Measurements from ENCODE around the gene CCRL2.

The CCRL2 gene, protein sequence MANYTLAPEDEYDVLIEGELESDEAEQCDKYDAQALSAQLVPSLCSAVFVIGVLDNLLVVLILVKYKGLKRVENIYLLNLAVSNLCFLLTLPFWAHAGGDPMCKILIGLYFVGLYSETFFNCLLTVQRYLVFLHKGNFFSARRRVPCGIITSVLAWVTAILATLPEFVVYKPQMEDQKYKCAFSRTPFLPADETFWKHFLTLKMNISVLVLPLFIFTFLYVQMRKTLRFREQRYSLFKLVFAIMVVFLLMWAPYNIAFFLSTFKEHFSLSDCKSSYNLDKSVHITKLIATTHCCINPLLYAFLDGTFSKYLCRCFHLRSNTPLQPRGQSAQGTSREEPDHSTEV

DNA sequence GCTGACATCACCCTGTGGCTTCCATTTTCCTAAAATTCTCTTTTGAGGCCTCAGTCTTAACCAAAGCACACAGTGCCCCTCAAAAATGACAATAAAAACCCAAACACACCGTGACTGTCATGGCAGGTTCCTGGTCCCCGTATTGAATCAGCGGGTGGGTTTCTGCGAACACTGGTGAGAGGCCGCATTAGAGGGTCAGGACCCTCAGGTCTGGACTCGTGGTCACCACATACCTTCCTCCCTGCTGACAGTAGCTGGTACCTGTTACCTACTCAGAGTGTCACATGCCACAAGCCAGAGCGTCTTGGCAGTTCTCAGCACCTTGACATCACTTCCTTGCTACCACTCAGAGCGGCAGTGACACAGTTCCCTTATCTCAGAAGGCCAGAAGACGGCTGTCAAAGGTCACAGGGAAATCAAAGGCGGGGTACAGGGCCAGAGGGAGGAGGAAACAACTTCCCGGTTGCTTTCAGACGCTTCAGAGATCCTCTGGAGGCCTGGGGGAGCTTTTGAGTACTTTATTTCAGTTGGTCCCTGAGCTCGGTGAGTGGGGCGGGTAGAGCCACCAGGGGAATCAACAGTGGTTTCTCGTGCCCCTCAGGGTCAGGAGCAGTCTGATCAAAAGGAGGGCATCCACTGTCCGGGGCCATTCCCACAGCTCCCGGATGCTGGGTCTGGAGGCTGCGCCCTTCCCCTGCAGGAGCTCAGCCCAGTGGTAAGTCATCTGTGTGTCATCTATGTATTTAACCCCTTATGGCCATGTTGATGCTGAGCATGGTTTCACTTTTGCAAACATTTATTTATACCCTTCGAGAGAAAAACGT lies at the start of gene CCRL2, which contains the start of gene CCR5AS:
Gene CCRL2, plus strand, starts transcription at position 472 of the 824 bp plus-strand sequence. CDS start 821 bp downstream, outside the sequence.
Gene CCR5AS, minus strand, starts transcription at position 279 of the 824 bp plus-strand sequence.
- peak in 5 of 6 experiments; percentile 2 to 47 (median 25) for DNase-seq

DNA sequence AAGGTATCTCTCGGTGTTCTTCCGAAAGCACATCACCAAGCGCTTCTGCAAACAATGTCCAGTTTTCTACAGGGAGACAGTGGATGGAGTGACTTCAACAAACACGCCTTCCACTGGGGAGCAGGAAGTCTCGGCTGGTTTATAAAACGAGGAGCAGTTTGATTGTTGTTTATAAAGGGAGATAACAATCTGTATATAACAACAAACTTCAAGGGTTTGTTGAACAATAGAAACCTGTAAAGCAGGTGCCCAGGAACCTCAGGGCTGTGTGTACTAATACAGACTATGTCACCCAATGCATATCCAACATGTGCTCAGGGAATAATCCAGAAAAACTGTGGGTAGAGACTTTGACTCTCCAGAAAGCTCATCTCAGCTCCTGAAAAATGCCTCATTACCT lies 48.6 kb upstream of the CCRL2 start:
- no peak for DNase-seq

DNA sequence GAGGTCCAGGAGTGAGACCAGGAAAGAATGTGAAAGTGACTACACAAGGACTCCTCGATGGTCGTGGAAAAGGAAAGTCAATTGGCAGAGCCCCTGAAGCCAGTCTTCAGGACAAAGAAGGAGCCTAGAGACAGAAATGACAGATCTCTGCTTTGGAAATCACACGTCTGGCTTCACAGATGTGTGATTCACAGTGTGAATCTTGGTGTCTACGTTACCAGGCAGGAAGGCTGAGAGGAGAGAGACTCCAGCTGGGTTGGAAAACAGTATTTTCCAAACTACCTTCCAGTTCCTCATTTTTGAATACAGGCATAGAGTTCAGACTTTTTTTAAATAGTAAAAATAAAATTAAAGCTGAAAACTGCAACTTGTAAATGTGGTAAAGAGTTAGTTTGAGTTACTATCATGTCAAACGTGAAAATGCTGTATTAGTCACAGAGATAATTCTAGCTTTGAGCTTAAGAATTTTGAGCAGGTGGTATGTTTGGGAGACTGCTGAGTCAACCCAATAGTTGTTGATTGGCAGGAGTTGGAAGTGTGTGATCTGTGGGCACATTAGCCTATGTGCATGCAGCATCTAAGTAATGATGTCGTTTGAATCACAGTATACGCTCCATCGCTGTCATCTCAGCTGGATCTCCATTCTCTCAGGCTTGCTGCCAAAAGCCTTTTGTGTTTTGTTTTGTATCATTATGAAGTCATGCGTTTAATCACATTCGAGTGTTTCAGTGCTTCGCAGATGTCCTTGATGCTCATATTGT lies 47.1 kb upstream of the CCRL2 start:
- DNase-seq = no peak

DNA sequence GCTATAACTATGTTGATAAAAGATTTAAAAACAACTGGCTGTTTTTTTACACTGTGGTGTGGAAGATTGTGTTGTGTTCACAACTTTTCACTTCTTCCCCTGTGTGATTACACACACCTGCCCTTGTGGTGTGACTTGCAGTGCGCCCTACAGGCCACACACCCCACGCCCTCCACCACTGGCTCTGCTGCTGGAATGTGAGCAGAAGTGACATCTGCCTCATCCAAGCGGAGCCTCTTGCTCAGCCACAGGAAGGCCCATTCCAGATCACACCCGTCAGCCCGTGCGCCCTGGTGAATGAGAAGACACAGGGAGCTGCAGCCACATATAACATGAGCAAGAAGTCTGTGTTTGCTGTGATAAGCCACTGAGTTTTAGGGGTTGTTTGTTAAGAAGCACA lies 46.2 kb upstream of the CCRL2 start:
- no peak for DNase-seq

DNA sequence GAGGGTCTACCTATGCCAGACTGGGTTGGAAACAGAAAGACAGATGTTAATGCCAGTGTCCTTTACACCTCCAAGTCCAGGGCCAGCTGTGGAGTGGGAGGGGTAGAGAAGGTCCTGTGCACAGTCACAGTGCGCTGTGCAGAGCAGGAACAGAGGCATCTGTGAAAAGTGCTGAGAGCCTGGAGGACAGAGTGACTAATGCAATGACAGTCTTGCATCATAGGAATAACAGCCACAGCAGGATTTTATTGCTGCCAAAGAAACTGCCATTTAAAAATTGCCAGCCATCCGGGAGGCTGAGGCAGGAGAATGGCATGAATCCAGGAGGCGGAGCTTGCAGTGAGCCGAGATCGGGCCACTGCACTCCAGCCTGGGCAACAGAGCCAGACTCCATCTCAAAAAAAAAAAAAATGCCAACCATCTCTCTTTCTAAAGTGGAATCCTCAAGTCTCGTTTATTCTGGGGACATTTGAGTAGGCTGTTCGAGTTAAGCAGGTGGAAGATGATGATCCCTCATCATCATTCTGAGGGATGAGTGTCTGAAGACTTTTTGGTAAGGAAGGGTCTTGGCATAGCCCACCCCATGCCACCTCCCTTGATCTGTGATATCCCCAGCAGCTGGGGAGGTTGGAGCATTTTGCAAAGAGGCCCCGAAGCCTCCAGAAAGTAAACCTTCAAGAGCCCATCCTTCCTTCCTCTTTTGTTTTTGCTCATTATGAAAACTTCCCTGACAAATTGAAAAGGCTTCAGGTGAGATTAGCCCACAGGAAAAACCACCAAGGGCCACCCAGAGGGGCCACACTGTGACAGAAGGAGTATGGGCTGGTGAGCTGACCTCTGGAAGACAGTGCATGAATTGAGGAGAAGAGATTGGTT lies 45.4 kb upstream of the CCRL2 start:
- no peak for DNase-seq

DNA sequence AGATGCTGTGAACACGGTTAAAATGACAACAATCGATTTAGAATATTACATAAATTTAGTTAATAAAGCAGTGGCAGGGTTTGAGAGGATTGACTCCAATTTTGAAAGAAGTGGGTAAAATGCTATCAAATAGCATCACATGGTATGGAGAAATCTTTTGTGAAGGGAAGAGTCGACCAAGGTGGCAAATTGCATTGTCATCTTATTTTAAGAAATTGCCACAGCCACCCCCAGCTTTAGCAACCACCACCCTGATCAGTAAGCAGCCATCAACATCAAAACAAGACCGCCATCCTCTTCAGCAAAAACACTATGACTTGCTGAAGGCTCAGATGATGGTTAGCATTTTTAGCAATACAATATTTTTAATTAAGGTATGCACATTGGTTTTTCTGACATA lies 42.0 kb upstream of the CCRL2 start:
- DNase-seq = no peak

DNA sequence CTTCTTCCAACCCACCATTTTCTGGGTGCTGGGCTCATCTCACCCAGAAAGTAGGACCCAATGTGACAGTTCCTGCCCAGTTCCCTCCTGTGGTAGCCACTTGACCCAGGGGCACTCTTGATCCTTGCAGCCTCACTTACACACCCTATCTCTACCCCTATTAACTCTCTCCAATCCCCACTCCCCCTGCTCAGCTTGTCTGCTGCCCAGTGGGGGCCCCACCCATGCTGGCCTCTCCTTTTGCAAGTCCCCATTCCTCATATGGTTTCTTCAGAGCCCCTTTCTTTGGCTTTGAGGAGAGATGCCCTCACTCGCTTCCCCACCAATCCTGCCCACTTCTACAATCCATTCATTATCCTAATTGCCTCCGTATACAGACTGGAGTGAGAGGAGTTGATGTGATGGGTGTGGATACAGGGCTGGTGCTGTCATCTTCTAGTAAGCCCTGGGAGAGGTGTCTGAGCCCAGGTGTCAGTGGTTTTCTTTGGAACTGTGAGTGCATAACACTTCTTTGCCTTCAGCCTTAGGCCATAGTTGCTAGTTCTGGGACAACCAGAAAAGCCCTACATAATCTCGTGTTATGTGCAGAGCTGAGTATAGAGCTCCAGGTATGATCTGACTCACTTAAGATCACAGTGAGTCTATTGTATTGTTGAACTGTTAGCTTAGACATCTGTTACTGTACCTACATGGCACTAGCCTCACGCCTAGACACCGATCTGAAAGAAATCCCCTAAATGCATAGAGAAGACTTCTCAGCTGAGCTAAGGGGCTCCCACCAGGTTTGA lies 41.1 kb upstream of the CCRL2 start:
- DNase-seq = no peak

DNA sequence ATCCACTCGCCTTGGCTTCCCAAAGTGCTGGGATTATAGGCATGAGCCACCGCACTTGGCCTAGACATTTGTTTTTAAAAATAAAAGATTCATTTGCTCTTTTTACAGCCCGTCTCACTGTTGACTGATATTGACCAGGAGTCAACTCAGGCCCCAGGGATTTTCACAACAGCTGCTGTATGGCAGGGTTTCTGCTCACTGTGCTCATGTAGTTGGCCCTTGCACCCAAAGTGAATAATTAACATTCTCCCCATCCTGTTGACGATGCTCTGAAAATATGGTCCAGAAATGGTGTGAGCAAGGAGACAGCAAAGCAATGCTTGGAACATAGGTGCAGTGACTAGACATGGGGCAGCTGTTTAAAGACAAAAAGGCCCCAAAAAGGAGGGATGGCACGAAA lies 39.2 kb upstream of the CCRL2 start:
- DNase-seq = no peak

DNA sequence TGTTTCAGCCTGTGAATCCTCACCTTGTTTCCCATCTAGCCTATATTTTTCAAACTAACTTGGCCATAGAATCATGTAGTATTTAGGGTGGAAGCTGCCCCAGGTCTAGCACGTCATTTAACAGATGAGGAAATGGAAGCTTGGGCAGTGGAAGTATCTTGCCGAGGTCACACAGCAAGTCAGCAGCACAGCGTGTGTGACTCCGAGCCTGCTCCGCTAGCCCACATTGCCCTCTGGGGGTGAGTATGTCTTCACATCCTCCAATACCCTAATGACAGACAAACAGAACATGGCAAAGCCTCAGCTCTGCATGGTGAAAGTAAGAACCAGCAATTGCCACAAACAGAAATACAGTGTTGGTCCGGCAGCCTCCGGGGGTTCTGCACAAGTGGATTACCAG lies 38.5 kb upstream of the CCRL2 start:
- DNase-seq = peak in 4 of 6 experiments; percentile 1 to 26 (median 10)

DNA sequence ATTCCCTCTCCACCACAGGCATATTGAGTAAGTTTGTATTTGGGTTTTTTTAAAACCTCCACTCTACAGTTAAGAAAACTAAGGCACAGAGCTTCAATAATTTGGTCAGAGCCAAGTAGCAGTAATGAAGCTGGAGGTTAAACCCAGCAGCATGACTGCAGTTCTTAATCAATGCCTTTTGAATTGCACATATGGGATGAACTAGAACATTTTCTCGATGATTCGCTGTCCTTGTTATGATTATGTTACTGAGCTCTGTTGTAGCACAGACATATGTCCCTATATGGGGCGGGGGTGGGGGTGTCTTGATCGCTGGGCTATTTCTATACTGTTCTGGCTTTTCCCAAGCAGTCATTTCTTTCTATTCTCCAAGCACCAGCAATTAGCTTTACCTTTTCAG lies 37.9 kb upstream of the CCRL2 start:
- DNase-seq = no peak

DNA sequence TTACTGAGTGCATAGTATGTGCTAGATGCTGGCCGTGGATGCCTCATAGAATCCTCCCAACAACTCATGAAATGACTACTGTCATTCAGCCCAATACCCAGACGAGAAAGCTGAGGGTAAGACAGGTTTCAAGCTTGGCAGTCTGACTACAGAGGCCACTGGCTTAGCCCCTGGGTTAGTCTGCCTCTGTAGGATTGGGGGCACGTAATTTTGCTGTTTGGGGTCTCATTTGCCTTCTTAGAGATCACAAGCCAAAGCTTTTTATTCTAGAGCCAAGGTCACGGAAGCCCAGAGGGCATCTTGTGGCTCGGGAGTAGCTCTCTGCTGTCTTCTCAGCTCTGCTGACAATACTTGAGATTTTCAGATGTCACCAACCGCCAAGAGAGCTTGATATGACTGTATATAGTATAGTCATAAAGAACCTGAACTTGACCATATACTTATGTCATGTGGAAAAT lies 37.4 kb upstream of the CCRL2 start:
- DNase-seq = no peak

DNA sequence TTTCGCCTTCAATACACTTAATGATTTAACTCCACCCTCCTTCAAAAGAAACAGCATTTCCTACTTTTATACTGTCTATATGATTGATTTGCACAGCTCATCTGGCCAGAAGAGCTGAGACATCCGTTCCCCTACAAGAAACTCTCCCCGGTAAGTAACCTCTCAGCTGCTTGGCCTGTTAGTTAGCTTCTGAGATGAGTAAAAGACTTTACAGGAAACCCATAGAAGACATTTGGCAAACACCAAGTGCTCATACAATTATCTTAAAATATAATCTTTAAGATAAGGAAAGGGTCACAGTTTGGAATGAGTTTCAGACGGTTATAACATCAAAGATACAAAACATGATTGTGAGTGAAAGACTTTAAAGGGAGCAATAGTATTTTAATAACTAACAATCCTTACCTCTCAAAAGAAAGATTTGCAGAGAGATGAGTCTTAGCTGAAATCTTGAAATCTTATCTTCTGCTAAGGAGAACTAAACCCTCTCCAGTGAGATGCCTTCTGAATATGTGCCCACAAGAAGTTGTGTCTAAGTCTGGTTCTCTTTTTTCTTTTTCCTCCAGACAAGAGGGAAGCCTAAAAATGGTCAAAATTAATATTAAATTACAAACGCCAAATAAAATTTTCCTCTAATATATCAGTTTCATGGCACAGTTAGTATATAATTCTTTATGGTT lies 36.1 kb upstream of the CCRL2 start, which contains the start of gene CCR5:
Gene CCR5, plus strand, starts transcription at position 108 of the 680 bp plus-strand sequence. CDS start 1,957 bp downstream, outside the sequence.
- peak in 2 of 6 experiments; percentile 2 to 4 for DNase-seq

DNA sequence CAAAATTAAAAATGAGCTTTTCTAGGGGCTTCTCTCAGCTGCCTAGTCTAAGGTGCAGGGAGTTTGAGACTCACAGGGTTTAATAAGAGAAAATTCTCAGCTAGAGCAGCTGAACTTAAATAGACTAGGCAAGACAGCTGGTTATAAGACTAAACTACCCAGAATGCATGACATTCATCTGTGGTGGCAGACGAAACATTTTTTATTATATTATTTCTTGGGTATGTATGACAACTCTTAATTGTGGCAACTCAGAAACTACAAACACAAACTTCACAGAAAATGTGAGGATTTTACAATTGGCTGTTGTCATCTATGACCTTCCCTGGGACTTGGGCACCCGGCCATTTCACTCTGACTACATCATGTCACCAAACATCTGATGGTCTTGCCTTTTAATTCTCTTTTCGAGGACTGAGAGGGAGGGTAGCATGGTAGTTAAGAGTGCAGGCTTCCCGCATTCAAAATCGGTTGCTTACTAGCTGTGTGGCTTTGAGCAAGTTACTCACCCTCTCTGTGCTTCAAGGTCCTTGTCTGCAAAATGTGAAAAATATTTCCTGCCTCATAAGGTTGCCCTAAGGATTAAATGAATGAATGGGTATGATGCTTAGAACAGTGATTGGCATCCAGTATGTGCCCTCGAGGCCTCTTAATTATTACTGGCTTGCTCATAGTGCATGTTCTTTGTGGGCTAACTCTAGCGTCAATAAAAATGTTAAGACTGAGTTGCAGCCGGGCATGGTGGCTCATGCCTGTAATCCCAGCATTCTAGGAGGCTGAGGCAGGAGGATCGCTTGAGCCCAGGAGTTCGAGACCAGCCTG lies 35.3 kb upstream of the CCRL2 start:
- no peak for DNase-seq

DNA sequence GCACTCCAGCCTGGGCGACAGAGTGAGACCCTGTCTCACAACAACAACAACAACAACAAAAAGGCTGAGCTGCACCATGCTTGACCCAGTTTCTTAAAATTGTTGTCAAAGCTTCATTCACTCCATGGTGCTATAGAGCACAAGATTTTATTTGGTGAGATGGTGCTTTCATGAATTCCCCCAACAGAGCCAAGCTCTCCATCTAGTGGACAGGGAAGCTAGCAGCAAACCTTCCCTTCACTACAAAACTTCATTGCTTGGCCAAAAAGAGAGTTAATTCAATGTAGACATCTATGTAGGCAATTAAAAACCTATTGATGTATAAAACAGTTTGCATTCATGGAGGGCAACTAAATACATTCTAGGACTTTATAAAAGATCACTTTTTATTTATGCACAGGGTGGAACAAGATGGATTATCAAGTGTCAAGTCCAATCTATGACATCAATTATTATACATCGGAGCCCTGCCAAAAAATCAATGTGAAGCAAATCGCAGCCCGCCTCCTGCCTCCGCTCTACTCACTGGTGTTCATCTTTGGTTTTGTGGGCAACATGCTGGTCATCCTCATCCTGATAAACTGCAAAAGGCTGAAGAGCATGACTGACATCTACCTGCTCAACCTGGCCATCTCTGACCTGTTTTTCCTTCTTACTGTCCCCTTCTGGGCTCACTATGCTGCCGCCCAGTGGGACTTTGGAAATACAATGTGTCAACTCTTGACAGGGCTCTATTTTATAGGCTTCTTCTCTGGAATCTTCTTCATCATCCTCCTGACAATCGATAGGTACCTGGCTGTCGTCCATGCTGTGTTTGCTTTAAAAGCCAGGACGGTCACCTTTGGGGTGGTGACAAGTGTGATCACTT lies 34.3 kb upstream of the CCRL2 start:
- DNase-seq = peak in 2 of 6 experiments; percentile 8 to 23

DNA sequence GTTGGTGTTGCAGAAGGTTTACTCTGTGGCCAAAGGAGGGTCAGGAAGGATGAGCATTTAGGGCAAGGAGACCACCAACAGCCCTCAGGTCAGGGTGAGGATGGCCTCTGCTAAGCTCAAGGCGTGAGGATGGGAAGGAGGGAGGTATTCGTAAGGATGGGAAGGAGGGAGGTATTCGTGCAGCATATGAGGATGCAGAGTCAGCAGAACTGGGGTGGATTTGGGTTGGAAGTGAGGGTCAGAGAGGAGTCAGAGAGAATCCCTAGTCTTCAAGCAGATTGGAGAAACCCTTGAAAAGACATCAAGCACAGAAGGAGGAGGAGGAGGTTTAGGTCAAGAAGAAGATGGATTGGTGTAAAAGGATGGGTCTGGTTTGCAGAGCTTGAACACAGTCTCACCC lies 32.3 kb upstream of the CCRL2 start:
- no peak for DNase-seq

DNA sequence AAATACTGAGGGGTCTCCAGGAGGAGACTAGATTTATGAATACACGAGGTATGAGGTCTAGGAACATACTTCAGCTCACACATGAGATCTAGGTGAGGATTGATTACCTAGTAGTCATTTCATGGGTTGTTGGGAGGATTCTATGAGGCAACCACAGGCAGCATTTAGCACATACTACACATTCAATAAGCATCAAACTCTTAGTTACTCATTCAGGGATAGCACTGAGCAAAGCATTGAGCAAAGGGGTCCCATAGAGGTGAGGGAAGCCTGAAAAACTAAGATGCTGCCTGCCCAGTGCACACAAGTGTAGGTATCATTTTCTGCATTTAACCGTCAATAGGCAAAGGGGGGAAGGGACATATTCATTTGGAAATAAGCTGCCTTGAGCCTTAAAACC lies 31.8 kb upstream of the CCRL2 start:
- no peak for DNase-seq

DNA sequence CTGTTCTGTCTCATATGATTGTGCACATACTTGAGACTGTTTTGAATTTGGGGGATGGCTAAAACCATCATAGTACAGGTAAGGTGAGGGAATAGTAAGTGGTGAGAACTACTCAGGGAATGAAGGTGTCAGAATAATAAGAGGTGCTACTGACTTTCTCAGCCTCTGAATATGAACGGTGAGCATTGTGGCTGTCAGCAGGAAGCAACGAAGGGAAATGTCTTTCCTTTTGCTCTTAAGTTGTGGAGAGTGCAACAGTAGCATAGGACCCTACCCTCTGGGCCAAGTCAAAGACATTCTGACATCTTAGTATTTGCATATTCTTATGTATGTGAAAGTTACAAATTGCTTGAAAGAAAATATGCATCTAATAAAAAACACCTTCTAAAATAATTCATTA lies 31.2 kb upstream of the CCRL2 start:
- DNase-seq = peak in 2 of 6 experiments; percentile 3 to 5

DNA sequence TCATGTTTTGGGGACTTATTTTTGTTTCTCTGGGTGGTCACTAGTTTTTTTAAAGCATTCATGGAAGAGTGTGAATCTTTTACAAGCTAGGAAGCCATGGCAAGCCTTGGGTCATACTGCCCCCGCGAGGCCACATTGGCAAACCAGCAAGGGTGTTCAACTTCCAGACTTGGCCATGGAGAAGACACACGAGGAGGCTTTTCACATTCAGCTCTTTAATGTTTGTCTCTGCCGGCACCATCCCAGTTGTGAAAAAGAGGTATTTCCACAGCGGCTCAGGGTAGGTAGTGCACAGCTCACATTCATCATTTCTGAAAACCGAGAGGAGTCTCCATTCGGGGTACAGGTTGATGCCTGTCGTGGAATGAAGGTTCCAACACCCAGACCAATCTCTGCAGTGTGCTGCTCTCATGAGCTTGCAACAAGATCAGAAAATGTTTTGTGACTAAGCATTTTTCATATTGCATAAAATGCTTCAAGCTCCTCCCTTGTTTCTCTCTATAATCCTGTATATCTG lies 28.6 kb upstream of the CCRL2 start:
- DNase-seq = peak; percentile 13 to 51 (median 31)
